Nucleus accumbens (tissue), 56 donors: ENCODE data around the gene C19orf33.
"Not testable (repeated sequence)": the region's sequence is repeated elsewhere in the genome, so short reads cannot be mapped to it uniquely, and the experiment has no call there.

Source experiments
- DNase-seq, 56 donors: peaks; one replicate each; lab custom pipeline; 2025; lab: John Stamatoyannopoulos, UW

Gene C19orf33

GRCh38 chr19:38333245-38333644 is 29.2 kb downstream of the C19orf33 start:
- DNase-seq = no peak

DNA sequence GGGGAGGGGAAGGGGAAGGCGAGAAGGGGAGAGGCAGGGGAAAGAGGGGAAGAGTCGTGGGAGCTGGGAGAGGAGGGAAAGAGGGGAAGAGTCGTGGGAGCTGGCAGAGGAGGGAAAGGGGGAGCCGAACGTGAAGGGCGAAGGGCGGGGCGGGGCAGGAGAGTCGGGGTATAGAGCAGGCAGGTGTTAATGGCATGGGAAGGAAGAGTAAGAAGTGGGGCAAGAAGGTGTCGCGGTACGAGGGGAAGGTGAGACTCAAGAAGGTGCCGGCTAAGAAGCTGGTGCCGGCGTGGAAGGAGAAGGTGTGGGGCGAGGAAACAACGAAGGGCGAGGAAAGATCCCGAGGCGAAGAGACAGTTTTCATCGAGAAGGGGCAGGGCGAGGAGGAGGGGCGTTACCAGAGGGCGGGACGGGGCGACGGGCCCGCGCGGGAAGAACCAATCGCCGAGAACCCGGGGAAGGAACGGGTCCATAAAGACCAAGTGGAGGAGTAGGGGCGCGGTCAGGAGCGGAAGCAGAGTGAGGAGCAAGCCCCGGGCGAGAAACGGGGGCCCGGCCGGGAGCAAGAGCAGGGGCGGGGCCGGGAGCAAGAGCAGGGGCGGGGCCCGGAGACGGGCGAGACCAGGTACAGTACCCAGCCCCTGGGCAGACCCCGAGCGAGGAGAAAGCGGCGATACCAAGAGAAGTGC is 32.0 kb downstream of the C19orf33 start:
- peak; percentile 74 to 97 (median 92) for DNase-seq

GRCh38 chr19:38336638-38337359 is 32.7 kb downstream of the C19orf33 start:
- DNase-seq = peak; percentile 37 to 96 (median 84)

GRCh38 chr19:38337360-38337653 is 33.3 kb downstream of the C19orf33 start:
- DNase-seq = peak in 1 of 56 donors; percentile 46

DNA sequence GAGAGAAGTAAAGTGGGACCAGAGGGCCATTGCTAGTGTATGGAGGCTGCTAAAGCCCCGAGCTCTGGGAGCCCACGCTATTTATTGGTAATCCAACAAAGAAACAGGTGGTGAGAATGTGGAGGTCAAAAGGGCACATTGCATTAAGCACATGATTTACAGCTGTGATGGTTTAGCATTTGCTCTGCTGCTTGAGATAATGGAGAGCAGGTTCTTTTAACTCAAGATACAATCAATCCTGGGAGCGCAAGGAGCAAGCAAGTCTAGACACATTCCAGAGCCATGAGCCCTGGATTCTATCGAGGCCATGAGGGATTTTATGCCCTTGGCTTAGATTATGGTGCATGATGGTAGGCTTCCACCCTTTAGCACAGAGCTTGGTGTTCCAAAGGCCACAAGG is 35.0 kb downstream of the C19orf33 start:
- DNase-seq = not testable (repeated sequence)

- DNase-seq = no peak
Observed at GRCh38 chr19:38340927-38341326, 36.9 kb downstream of the C19orf33 start.

GRCh38 chr19:38346837-38347236 is 42.8 kb downstream of the C19orf33 start:
- no peak for DNase-seq

GRCh38 chr19:38350883-38351282 is 46.8 kb downstream of the C19orf33 start:
- DNase-seq = no peak

DNA sequence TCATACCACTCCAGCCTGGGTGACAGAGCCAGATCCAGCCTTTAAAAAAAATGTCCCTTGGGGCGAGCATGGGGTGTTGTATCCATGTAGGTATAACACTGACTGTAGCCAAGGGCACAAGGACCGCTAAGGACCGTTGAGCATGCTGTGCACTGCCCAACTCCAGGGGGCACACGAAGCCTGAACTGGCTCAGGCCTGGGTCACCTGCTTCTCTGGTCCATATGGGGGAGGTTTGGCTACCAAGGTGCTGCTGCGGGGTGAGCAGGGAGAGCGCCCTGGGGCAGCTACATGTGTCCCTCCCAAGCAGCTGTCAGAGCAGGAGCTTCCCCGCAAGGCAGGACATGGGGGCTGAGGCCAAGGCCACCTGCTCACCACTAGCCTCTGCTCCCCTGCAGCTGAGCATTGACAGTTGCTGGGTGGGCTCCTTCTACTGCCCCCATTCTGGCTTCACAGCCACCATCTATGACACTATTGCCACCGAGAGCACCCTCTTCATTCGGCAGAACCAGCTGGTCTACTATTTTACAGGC is 47.9 kb downstream of the C19orf33 start:
- DNase-seq = no peak

- DNase-seq = no peak
Observed at GRCh38 chr19:38352611-38353010, 48.6 kb downstream of the C19orf33 start.
